Ovary (tissue), 9 donors: Measurements from ENCODE around the gene SLC1A6. TPM values are rescaled to one million over a fixed set of nuclear protein-coding genes. Genes with fewer than 3 reads are reported as not detected.

ENCODE experiments used
- DNase-seq, 5 donors: peaks; one replicate each; pipeline ENCODE4 v3.0.0-alpha.2; 2019 to 2020
- H3K27ac ChIP-seq, 2 donors: fragments of 200-600 bp; one replicate each; pipeline versions ENCODE4 v1.5.1 to v1.8.0; 2019 to 2022
- H3K27me3 ChIP-seq: fragments of 200-600 bp; one replicate; pipeline ENCODE4 v1.8.0; 2022
- H3K36me3 ChIP-seq: fragments of 200-600 bp; sonication (generic); one replicate; pipeline ENCODE4 v1.5.1; 2019
- H3K4me1 ChIP-seq: one replicate; pipeline ENCODE4 v1.8.1; 2013; ENCODE audit warnings: mild to moderate bottlenecking, moderate library complexity; ENCODE audit not compliant: insufficient read depth
- H3K4me3 ChIP-seq: fragments of 200-600 bp; sonication (generic); one replicate; pipeline ENCODE4 v1.5.1; 2017
- H3K9me3 ChIP-seq, 2 donors: fragments of 200-600 bp in 1 of 2; sonication (generic) in 1 of 2; one replicate each; pipeline versions ENCODE4 v1.5.1 to v1.8.1; 2013 to 2019; ENCODE audit warnings: mild to moderate bottlenecking in 1 of 2, moderate library complexity in 1 of 2
- EP300 ChIP-seq: sonication (generic); formaldehyde crosslinking; IDR thresholded peaks from one replicate; pipeline ENCODE4 v1.6.1; 2017; ENCODE audit warnings: antibody characterized with exemption
- POLR2A ChIP-seq: fragments of 450-650 bp; IDR thresholded peaks from one replicate; pipeline ENCODE4 v1.6.1; 2017; ENCODE audit warnings: antibody characterized with exemption, mild to moderate bottlenecking, moderate library complexity
- WGBS, 3 donors: extraction: QIAGEN DNeasy Blood & Tissue Kit in 1 of 3; methylation state at CpG; one replicate each; pipeline versions ENCODE4 v1.1.5 to v1.1.7; 2013 to 2017; 5-methylcytosine and 5-hydroxymethylcytosine counted together
- intact Hi-C, 4 donors: fragments of 100-400 bp; cut with DNase I; formaldehyde crosslinking; loops; one replicate each; pipeline versions ENCODE4 v1.11.0 to v1.15.1; 2022 to 2023
- polyA plus RNA-seq, 2 donors: library from polyadenylated mRNA; stranded (reverse); fragments of 200-250 nt in 1 of 2; fragments of 350-450 nt in 1 of 2; fragmentation: Illumina TruSeq in 1 of 2; extraction: RNeasy Lipid Tissue Mini Kit (QIAGEN cat#74804) in 1 of 2; gene quantifications; one replicate each; pipeline ENCODE4 v1.2.3, GENCODE V29; 2013 to 2014
- total RNA-seq, 7 donors: library from RNA; depleted of rRNA in 2 of 7; stranded (reverse); fragments of >200 nt in 2 of 7; fragmentation: NEBNext Ultra II Directional in 3 of 7; extraction: Animal tissue kit (Norgen Biotek cat#: 25700) in 3 of 7; gene quantifications; one replicate each; pipeline versions ENCODE4 v1.1.0 to v1.2.4, GENCODE V29; 2016 to 2023
- TF ChIP-seq, protein P1 (sequence below), 3 donors: fragments of 450-650 bp in 2 of 3; fragments of 200-600 bp in 1 of 3; IDR thresholded peaks; one replicate each; pipeline versions ENCODE4 v1.5.1 to v1.8.0; 2016 to 2022; ENCODE audit warnings: antibody characterized with exemption in 3 of 3, mild to moderate bottlenecking in 1 of 3
- donor health status: DM: no; HTN: no; CAD: no; lungs with moderate emphysema.
- donor health status: DM: no; HTN: no; CAD: no.
- donor health status: Bipolar disorder and iron deficiency.
- donor health status: DM: yes; HTN: yes; CAD: no.
- donor health status: DM: no; HTN: no; CAD: no.
- donor health status: DM: yes; HTN: yes; CAD: no.

The SLC1A6 gene
- total and polyA plus RNA-seq, 9 donors = 0.08 TPM; not detected in 8

DNA sequence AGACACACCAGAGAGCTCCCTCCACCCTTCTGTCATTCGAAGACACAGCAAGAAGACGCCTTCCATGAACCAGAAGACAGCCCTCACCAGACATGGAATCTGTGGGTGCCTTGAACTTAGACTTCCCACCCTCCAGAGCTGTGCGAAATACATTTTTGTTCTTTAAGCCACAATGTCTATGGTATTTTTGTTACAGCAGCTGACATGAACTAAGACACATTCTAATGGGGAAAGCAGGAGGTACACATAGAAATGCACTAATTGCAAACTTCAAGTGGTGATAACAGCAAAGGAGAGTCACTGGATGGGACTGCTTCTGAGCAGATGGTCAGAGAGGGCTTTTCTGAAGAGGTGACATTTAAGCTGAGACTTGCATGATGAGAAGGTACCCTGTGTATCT, 22.2 kb downstream of the SLC1A6 start:
- no peaks in the 10 kb centered on the region for H3K4me1 ChIP-seq
- H3K27ac ChIP-seq = no peak overlapping the region
- TF ChIP-seq, protein P1, sequence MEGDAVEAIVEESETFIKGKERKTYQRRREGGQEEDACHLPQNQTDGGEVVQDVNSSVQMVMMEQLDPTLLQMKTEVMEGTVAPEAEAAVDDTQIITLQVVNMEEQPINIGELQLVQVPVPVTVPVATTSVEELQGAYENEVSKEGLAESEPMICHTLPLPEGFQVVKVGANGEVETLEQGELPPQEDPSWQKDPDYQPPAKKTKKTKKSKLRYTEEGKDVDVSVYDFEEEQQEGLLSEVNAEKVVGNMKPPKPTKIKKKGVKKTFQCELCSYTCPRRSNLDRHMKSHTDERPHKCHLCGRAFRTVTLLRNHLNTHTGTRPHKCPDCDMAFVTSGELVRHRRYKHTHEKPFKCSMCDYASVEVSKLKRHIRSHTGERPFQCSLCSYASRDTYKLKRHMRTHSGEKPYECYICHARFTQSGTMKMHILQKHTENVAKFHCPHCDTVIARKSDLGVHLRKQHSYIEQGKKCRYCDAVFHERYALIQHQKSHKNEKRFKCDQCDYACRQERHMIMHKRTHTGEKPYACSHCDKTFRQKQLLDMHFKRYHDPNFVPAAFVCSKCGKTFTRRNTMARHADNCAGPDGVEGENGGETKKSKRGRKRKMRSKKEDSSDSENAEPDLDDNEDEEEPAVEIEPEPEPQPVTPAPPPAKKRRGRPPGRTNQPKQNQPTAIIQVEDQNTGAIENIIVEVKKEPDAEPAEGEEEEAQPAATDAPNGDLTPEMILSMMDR (IDR thresholded peaks at IDR 0.05) = no peak
- TF ChIP-seq EP300 (no peak), POLR2A (no peak)
- intact Hi-C loops = no loop called here
- no peak for DNase-seq
- H3K27me3 ChIP-seq = no peaks in the 10 kb centered on the region
- WGBS, 3 donors = 78 to 85% (median 84%) methylated on average over 3 of the region's 3 CpGs
- H3K4me3 ChIP-seq = no peak overlapping the region
- no peaks in the 10 kb centered on the region for H3K36me3 ChIP-seq
- peaks cover 0 to 16% of the 10 kb centered on the region in 2 donors for H3K9me3 ChIP-seq

DNA sequence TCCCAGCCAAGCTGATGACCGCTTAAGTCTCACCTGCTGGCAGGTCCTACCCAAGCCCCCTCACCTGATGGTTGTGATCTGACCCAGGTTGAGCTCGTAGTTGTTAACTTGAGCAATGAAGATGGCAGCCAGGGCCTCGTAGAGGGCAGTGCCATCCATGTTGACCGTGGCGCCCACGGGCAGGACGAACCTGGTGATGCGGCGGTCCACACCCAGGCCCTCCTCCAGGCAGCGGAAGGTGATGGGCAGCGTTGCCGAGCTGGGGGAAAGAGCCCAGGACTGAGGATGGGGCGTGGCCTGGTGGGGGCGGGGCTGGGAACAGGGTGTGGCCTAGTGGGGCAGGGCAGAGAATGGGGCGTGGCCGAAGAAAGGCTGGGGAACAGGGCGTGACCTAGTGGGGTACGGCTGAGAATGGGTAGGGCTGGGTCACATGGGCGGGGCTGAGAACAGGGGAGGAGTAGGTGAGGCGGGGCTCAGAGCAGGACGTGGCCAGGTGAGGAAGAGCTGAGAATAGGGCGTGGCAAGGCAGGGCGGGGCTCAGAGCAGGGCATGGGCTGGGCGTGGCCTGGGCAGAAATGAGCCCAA, 25.5 kb downstream of the SLC1A6 start:
- intact Hi-C loops = no loop called here
- TF ChIP-seq POLR2A (no peak), EP300 (no peak)
- TF ChIP-seq, protein P1 (IDR thresholded peaks at IDR 0.05) = no peak
- H3K27me3 ChIP-seq = no peaks in the 10 kb centered on the region
- no peak overlapping the region for H3K4me3 ChIP-seq
- H3K9me3 ChIP-seq = peaks cover 0 to 16% of the 10 kb centered on the region in 2 donors
- no peak for DNase-seq
- no peaks in the 10 kb centered on the region for H3K4me1 ChIP-seq
- H3K27ac ChIP-seq = no peak overlapping the region
- no peaks in the 10 kb centered on the region for H3K36me3 ChIP-seq
- WGBS, 3 donors = 15 to 19% (median 17%) methylated on average over 24 of the region's 24 CpGs

DNA sequence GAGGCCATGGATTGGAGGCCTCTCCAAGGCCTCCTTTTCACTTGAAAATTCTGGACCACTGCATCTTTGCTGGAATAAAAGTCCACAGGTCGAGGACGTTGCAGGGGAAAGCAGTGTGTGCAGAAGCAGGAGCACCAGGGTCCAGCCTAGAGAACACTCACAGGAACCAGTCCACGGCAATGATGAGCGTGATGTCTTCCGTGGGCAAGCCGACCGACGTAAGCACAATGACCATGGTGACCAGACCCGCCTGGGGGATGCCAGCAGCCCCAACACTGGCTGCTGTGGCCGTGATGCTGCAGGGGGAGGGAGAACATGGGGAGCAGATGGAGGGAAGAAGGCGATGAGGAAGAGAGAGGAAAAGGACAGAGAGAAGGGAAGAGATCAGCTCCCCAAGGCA, 26.9 kb downstream of the SLC1A6 start:
- TF ChIP-seq EP300 (no peak), POLR2A (no peak)
- TF ChIP-seq, protein P1 (IDR thresholded peaks at IDR 0.05) = no peak
- no peak for DNase-seq
- Histone ChIP-seq H3K36me3 (no peaks in the 10 kb centered on the region), H3K4me1 (no peaks in the 10 kb centered on the region), H3K27me3 (no peaks in the 10 kb centered on the region), H3K9me3 (peaks cover 0 to 13% of the 10 kb centered on the region in 2 donors), H3K27ac (no peak overlapping the region), H3K4me3 (no peak overlapping the region)
- 72 to 78% (median 77%) methylated on average over 11 of the region's 11 CpGs for WGBS, 3 donors
- intact Hi-C loops = no loop called here

DNA sequence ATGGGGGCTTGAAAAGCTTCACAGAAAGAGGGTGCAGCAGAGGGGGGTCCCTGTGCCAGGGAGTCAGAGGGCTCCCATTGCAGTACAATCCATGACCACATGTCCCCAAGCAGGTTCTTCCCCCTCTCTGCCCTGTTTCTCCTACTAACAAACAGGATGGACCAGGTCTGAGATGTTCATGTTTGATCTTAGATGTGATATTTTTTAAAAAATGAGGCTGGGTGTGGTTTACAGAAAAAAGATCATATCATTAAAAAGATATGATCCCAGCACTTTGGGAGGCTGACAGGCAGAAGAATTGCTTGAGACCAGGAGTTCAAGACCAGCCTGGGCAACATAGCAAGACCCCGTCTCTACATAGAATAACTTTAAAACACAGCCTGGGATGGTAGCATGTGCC, 29.2 kb downstream of the SLC1A6 start:
- no peak overlapping the region for H3K27ac ChIP-seq
- intact Hi-C loops = no loop called here
- DNase-seq = no peak
- H3K4me1 ChIP-seq = no peaks in the 10 kb centered on the region
- no peaks in the 10 kb centered on the region for H3K27me3 ChIP-seq
- TF ChIP-seq POLR2A = no peak
- TF ChIP-seq, protein P1 (IDR thresholded peaks at IDR 0.05) = no peak
- TF ChIP-seq EP300 = no peak
- 86 to 100% (median 87%) methylated on average over 1 of the region's 1 CpG for WGBS, 3 donors
- H3K36me3 ChIP-seq = no peaks in the 10 kb centered on the region
- peaks cover 0 to 10% of the 10 kb centered on the region in 2 donors for H3K9me3 ChIP-seq
- no peak overlapping the region for H3K4me3 ChIP-seq
